OCI-LY1 (cell line): ENCODE data around the gene SNX7.

Source experiments
- H2AFZ ChIP-seq: fragments of 200-600 bp; sonication (generic), shearing (Covaris generic); 2 replicates; pipeline ENCODE4 v1.6.0; 2014; ENCODE audit warnings: antibody characterized with exemption, mild to moderate bottlenecking, low read length
- H3F3A ChIP-seq: fragments of 200-600 bp; sonication (generic), shearing (Covaris generic); 2 replicates; pipeline ENCODE4 v1.6.0; 2014; ENCODE audit warnings: mild to moderate bottlenecking, antibody characterized with exemption, low read length, moderate library complexity; ENCODE audit not compliant: insufficient read depth
- H3K27ac ChIP-seq: fragments of 200-600 bp; sonication (generic); 2 replicates; pipeline ENCODE4 v1.5.1; 2014; ENCODE audit warnings: low read length, mixed run types, mild to moderate bottlenecking, low read depth; ENCODE audit not compliant: poor library complexity, severe bottlenecking
- H3K27me3 ChIP-seq: fragments of 200-600 bp; sonication (generic); 2 replicates; pipeline ENCODE4 v1.6.0; 2014; ENCODE audit warnings: antibody characterized with exemption, mild to moderate bottlenecking, low read length, moderate library complexity; ENCODE audit not compliant: insufficient read depth
- H3K36me3 ChIP-seq: fragments of 200-600 bp; sonication (generic); 2 replicates; pipeline ENCODE4 v1.6.1; 2014; ENCODE audit warnings: mild to moderate bottlenecking, antibody characterized with exemption, low read length, moderate library complexity, mixed read lengths; ENCODE audit not compliant: insufficient read depth
- H3K4me1 ChIP-seq: fragments of 200-600 bp; sonication (generic); 2 replicates; pipeline ENCODE4 v1.5.1; 2014; ENCODE audit warnings: mild to moderate bottlenecking, low read length, moderate library complexity; ENCODE audit not compliant: insufficient read depth, severe bottlenecking
- H3K4me2 ChIP-seq: fragments of 200-600 bp; sonication (generic), shearing (Covaris generic); 2 replicates; pipeline ENCODE4 v1.6.1; 2014; ENCODE audit warnings: low read length
- H3K4me3 ChIP-seq: fragments of 200-600 bp; sonication (generic); 2 replicates; pipeline ENCODE4 v1.5.1; 2014; ENCODE audit warnings: low read length, low read depth, mild to moderate bottlenecking, mixed read lengths; ENCODE audit not compliant: poor library complexity, severe bottlenecking
- H3K79me2 ChIP-seq: fragments of 200-600 bp; shearing (Covaris generic); 2 replicates; pipeline ENCODE4 v1.6.1; 2016; ENCODE audit warnings: mixed run types, low read length, mixed read lengths; ENCODE audit not compliant: insufficient read depth
- H3K9ac ChIP-seq: fragments of 200-600 bp; sonication (generic), shearing (Covaris generic); 2 replicates; pipeline ENCODE4 v1.6.1; 2014; ENCODE audit warnings: mild to moderate bottlenecking, low read length, mixed read lengths
- H3K9me2 ChIP-seq: fragments of 200-600 bp; sonication (generic), shearing (Covaris generic); 2 replicates; pipeline ENCODE4 v1.6.1; 2014; ENCODE audit warnings: low read depth, mild to moderate bottlenecking, low read length, mixed read lengths
- H3K9me3 ChIP-seq: fragments of 200-600 bp; shearing (Covaris generic); 2 replicates; pipeline ENCODE4 v1.6.1; 2014; ENCODE audit warnings: low read length, mixed read lengths
- H4K20me1 ChIP-seq: fragments of 200-600 bp; sonication (generic), shearing (Covaris generic); 2 replicates; pipeline ENCODE4 v1.6.0; 2016; ENCODE audit warnings: mild to moderate bottlenecking, low read length; ENCODE audit not compliant: insufficient read depth
- CTCF ChIP-seq: fragments of 200-600 bp; sonication (generic), shearing (Covaris generic); IDR thresholded peaks from 2 replicates; pipeline ENCODE4 v1.5.1; 2017; ENCODE audit warnings: mild to moderate bottlenecking, antibody characterized with exemption, low read length, moderate library complexity, mixed read lengths
- EZH2 ChIP-seq: fragments of 200-600 bp; sonication (generic), shearing (Covaris generic); IDR thresholded peaks from 2 replicates; pipeline ENCODE4 v1.8.0; 2017; ENCODE audit warnings: borderline replicate concordance, mixed run types, mild to moderate bottlenecking, antibody characterized with exemption, low read length, moderate library complexity, mixed read lengths

Gene SNX7

GRCh38 chr1:98659879-98660278 is 1.6 kb upstream of the SNX7 start:
- no peak overlapping the region for H3K4me2 ChIP-seq
- TF ChIP-seq CTCF (no peak), EZH2 (no peak)
- H3K79me2 ChIP-seq = no peaks in the 10 kb centered on the region
- no peaks in the 10 kb centered on the region for H3F3A ChIP-seq
- no peak overlapping the region for H3K9ac ChIP-seq
- no peaks in the 10 kb centered on the region for H3K9me3 ChIP-seq
- no peaks in the 10 kb centered on the region for H3K36me3 ChIP-seq
- H2AFZ ChIP-seq = no peak overlapping the region
- no peak overlapping the region for H3K27ac ChIP-seq
- H4K20me1 ChIP-seq = no peaks in the 10 kb centered on the region
- H3K9me2 ChIP-seq = no peaks in the 10 kb centered on the region
- no peaks in the 10 kb centered on the region for H3K4me1 ChIP-seq
- H3K4me3 ChIP-seq = no peak overlapping the region
- no peaks in the 10 kb centered on the region for H3K27me3 ChIP-seq

- Histone ChIP-seq H3K9ac (no peak overlapping the region), H3K79me2 (no peaks in the 10 kb centered on the region), H4K20me1 (no peaks in the 10 kb centered on the region), H3K27ac (no peak overlapping the region), H3K4me1 (no peaks in the 10 kb centered on the region), H3K4me3 (no peak overlapping the region), H3K9me3 (no peaks in the 10 kb centered on the region), H3K36me3 (no peaks in the 10 kb centered on the region), H3F3A (no peaks in the 10 kb centered on the region), H3K27me3 (no peaks in the 10 kb centered on the region), H3K4me2 (no peak overlapping the region), H3K9me2 (no peaks in the 10 kb centered on the region), H2AFZ (no peak overlapping the region)
- TF ChIP-seq CTCF (no peak), EZH2 (no peak)
Observed at GRCh38 chr1:98660940-98661543, 479 bp upstream of the SNX7 start.

GRCh38 chr1:98662356-98662670 is 792 bp downstream of the SNX7 start:
- Histone ChIP-seq H3K9ac (no peak overlapping the region), H3K9me3 (no peaks in the 10 kb centered on the region), H3K4me2 (no peak overlapping the region), H3K27me3 (no peaks in the 10 kb centered on the region), H3K79me2 (no peaks in the 10 kb centered on the region), H3K9me2 (no peaks in the 10 kb centered on the region), H4K20me1 (no peaks in the 10 kb centered on the region), H3K4me1 (no peaks in the 10 kb centered on the region), H3K4me3 (no peak overlapping the region), H3F3A (no peaks in the 10 kb centered on the region), H3K36me3 (no peaks in the 10 kb centered on the region), H3K27ac (no peak overlapping the region), H2AFZ (no peak overlapping the region)
- TF ChIP-seq EZH2 (no peak), CTCF (no peak)
